HEK293 (cell line): ENCODE results near the gene TAGLN2.

Experiments used
- CTCF ChIA-PET: fragments of 350-600 bp; formaldehyde crosslinking; extraction: SDS; loops from one replicate; lab custom pipeline; 2021; ENCODE audit warnings: antibody characterized with exemption; lab: Yijun Ruan, JAX
- POLR2A ChIA-PET: fragments of 300-600 bp; formaldehyde crosslinking; extraction: SDS; loops from one replicate; lab custom pipeline; 2020; ENCODE audit warnings: antibody characterized with exemption, inconsistent platforms; lab: Yijun Ruan, JAX
- H3K27ac ChIP-seq: fragments of 200-500 bp; sonication (Bioruptor generic); 2 replicates; pipeline ENCODE4 v1.5.1; 2014; ENCODE audit warnings: low read depth, low read length, control low read depth, inconsistent platforms; ENCODE audit errors: extremely low read depth
- H3K36me3 ChIP-seq, 2 experiments: fragments of 200-500 bp in 1 of 2; sonication (Bioruptor generic) in 1 of 2; 1 replicate in 1 of 2; 2 replicates in 1 of 2; pipeline ENCODE4 v1.5.1; 2014 to 2017; ENCODE audit warnings: inconsistent platforms in 2 of 2, low read length in 2 of 2; ENCODE audit not compliant: control insufficient read depth in 2 of 2, insufficient read depth in 1 of 2
- H3K4me1 ChIP-seq: fragments of 200-500 bp; sonication (Bioruptor generic); 2 replicates; pipeline ENCODE4 v1.5.1; 2014; ENCODE audit warnings: mild to moderate bottlenecking, low read length, inconsistent platforms; ENCODE audit not compliant: control insufficient read depth, insufficient read depth
- H3K4me3 ChIP-seq: 2 replicates; pipeline ENCODE4 v1.5.1; 2011; ENCODE audit warnings: low read depth, mild to moderate bottlenecking, control low read depth, low read length, moderate library complexity
- H3K9me3 ChIP-seq: fragments of 200-500 bp; sonication (Bioruptor generic); 2 replicates; pipeline ENCODE4 v1.5.1; 2014; ENCODE audit warnings: low read depth, low read length, inconsistent platforms; ENCODE audit not compliant: control insufficient read depth, insufficient read depth
- BCL11B ChIP-seq: fragments of 450-650 bp; formaldehyde crosslinking; IDR thresholded peaks from 2 replicates; pipeline ENCODE4 v1.5.1; 2016; ENCODE audit warnings: low read depth, missing biosample characterization, missing genetic modification characterization
- FEZF1 ChIP-seq: fragments of 450-650 bp; formaldehyde crosslinking; IDR thresholded peaks from 2 replicates; pipeline ENCODE4 v1.5.1; 2016; ENCODE audit warnings: missing biosample characterization, missing genetic modification characterization
- MZF1 ChIP-seq: fragments of 450-650 bp; formaldehyde crosslinking; IDR thresholded peaks from 2 replicates; pipeline ENCODE4 v1.5.1; 2017; ENCODE audit warnings: missing biosample characterization, missing genetic modification characterization, borderline replicate concordance
- OSR2 ChIP-seq: fragments of 450-650 bp; formaldehyde crosslinking; IDR thresholded peaks from 2 replicates; pipeline ENCODE4 v1.5.1; 2016; ENCODE audit warnings: missing biosample characterization, missing genetic modification characterization
- SALL2 ChIP-seq: fragments of 450-650 bp; formaldehyde crosslinking; IDR thresholded peaks from 2 replicates; pipeline ENCODE4 v1.5.0; 2017; ENCODE audit warnings: missing biosample characterization, mild to moderate bottlenecking, missing genetic modification characterization, borderline replicate concordance
- SP3 ChIP-seq: fragments of 450-650 bp; formaldehyde crosslinking; IDR thresholded peaks from 2 replicates; pipeline ENCODE4 v1.5.1; 2016; ENCODE audit warnings: missing biosample characterization, missing genetic modification characterization
- ZBTB21 ChIP-seq: fragments of 450-650 bp; formaldehyde crosslinking; IDR thresholded peaks from 2 replicates; pipeline ENCODE4 v1.5.1; 2017; ENCODE audit warnings: missing biosample characterization, missing genetic modification characterization
- ZNF10 ChIP-seq: fragments of 450-650 bp; formaldehyde crosslinking; IDR thresholded peaks from 2 replicates; pipeline ENCODE4 v1.5.1; 2017; ENCODE audit warnings: missing biosample characterization, missing genetic modification characterization
- ZNF114 ChIP-seq: fragments of 450-650 bp; formaldehyde crosslinking; IDR thresholded peaks from 2 replicates; pipeline ENCODE4 v1.5.0; 2017; ENCODE audit warnings: missing biosample characterization, missing genetic modification characterization
- ZNF121 ChIP-seq: fragments of 450-650 bp; formaldehyde crosslinking; IDR thresholded peaks from 2 replicates; pipeline ENCODE4 v1.5.1; 2016; ENCODE audit warnings: missing biosample characterization, missing genetic modification characterization
- ZNF140 ChIP-seq: fragments of 450-650 bp; formaldehyde crosslinking; IDR thresholded peaks from 2 replicates; pipeline ENCODE4 v1.5.1; 2016; ENCODE audit warnings: missing biosample characterization, missing genetic modification characterization
- ZNF157 ChIP-seq: fragments of 450-650 bp; formaldehyde crosslinking; IDR thresholded peaks from 2 replicates; pipeline ENCODE4 v1.5.1; 2016; ENCODE audit warnings: missing biosample characterization, missing genetic modification characterization
- ZNF239 ChIP-seq: fragments of 450-650 bp; formaldehyde crosslinking; IDR thresholded peaks from 2 replicates; pipeline ENCODE4 v1.5.1; 2016; ENCODE audit warnings: missing biosample characterization, missing genetic modification characterization
- ZNF324 ChIP-seq: fragments of 450-650 bp; formaldehyde crosslinking; IDR thresholded peaks from 2 replicates; pipeline ENCODE4 v1.5.1; 2016; ENCODE audit warnings: missing biosample characterization, missing genetic modification characterization
- ZNF433 ChIP-seq: fragments of 450-650 bp; formaldehyde crosslinking; IDR thresholded peaks from 2 replicates; pipeline ENCODE4 v1.5.1; 2016; ENCODE audit warnings: missing biosample characterization, missing genetic modification characterization, low read depth
- ZNF701 ChIP-seq: fragments of 450-650 bp; formaldehyde crosslinking; IDR thresholded peaks from 2 replicates; pipeline ENCODE4 v1.5.1; 2016; ENCODE audit warnings: missing biosample characterization, missing genetic modification characterization
- ZNF791 ChIP-seq: fragments of 450-650 bp; formaldehyde crosslinking; IDR thresholded peaks from 2 replicates; pipeline ENCODE4 v1.5.1; 2016; ENCODE audit warnings: missing biosample characterization, missing genetic modification characterization
- ZNF843 ChIP-seq: fragments of 450-650 bp; formaldehyde crosslinking; IDR thresholded peaks from 2 replicates; pipeline ENCODE4 v1.5.1; 2016; ENCODE audit warnings: missing biosample characterization, missing genetic modification characterization
- TF ChIP-seq, protein P1 (sequence below): fragments of 450-650 bp; formaldehyde crosslinking; IDR thresholded peaks from 2 replicates; pipeline ENCODE4 v1.5.1; 2016; ENCODE audit warnings: missing biosample characterization, missing genetic modification characterization
- TF ChIP-seq, protein P2 (sequence below): fragments of 450-650 bp; formaldehyde crosslinking; conservative IDR thresholded peaks from 2 replicates; pipeline ENCODE4 v1.5.1; 2016; ENCODE audit warnings: low read depth, missing biosample characterization, missing genetic modification characterization
- TF ChIP-seq, protein P3 (sequence below): fragments of 450-650 bp; formaldehyde crosslinking; IDR thresholded peaks from 2 replicates; pipeline ENCODE4 v1.5.1; 2017; ENCODE audit warnings: missing biosample characterization, missing genetic modification characterization
- TF ChIP-seq, protein P4 (sequence below): fragments of 450-650 bp; formaldehyde crosslinking; IDR thresholded peaks from 2 replicates; pipeline ENCODE4 v1.5.1; 2016; ENCODE audit warnings: missing biosample characterization, missing genetic modification characterization
- TF ChIP-seq, protein P5 (sequence below): sonication (generic); formaldehyde crosslinking; IDR thresholded peaks from 2 replicates; pipeline ENCODE4 v1.8.1; 2022; ENCODE audit warnings: mild to moderate bottlenecking, moderate library complexity, missing genetic modification reagents

The TAGLN2 gene

DNA sequence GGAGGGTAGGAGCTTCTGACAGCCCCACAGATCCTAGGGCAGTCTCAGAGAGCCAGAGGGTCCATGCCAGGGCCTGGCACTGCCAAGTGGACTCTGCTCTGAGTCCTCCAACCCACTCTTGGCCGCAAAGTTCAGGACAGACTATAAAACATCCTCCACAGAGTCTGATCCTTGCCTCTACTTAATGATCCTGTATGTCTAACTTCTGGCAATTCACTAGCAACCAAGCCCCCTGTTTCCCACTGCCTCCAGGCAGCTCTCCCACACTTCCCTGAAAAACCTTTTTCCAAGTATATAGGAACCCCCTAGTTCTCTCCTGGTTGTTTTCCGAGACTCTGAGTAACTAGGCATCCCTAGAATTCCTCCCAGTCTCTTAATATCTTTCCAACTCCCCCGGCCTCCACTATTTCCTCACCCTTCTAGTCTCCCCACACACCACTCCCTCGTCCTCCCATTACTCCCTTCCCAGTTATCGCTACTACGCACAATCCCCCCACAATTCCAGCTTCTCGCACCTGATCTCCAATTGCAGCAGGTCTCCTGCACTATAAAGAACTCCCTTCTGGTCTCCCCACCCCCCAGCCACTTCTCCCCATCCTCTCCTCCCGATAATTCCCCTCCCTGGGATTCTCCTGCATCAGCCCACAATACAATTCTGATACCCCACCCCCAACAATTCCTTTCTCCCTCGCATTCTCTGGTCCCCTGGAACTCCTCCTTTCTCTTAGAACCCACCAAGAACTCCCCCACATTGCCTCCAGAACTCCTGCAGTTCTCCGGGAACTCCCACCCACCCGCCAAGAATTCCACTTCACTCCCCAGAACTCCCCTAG is 19.5 kb upstream of the TAGLN2 start (continued):
- TF ChIP-seq, protein P1, sequence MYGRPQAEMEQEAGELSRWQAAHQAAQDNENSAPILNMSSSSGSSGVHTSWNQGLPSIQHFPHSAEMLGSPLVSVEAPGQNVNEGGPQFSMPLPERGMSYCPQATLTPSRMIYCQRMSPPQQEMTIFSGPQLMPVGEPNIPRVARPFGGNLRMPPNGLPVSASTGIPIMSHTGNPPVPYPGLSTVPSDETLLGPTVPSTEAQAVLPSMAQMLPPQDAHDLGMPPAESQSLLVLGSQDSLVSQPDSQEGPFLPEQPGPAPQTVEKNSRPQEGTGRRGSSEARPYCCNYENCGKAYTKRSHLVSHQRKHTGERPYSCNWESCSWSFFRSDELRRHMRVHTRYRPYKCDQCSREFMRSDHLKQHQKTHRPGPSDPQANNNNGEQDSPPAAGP (tag by site-specific recombination), result no peak
- no peak for TF ChIP-seq ZNF10 (tag by site-specific recombination)

DNA sequence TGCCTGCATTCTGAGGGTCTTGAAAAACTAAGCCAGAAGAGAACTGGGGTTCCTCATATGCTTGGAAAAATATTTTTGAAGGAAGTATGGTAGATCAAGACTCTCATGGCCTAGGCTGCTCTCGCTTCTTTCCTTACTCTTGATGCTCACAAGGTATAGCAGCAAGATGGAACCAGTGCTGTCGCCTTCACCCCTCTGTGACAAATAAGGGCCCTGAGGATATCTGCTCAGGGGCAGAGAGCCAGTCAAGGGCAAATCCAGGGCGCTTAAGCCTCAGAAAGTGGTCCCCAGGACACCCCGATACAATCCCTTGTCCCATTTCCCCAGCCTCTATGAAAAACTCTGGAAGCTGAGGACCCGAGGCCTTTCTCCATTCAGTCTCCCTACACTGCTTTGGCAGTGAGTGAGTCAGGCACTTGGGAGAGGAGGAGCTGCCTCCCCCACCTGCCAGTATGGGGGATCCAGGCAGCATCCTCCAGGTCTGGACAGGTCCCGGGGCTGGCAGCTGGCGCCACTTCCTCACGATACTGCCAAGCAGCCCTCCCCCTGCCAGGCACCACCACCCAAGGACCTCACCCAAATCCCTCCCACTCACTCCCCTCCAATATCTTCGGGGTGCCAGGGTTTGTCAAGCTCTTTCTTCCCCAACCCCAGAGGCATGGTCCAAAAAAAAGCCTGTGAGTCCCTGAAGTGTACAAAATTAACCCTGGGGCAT is 18.8 kb upstream of the TAGLN2 start:
- Histone ChIP-seq H3K36me3 (no peaks in the 10 kb centered on the region), H3K27ac (no peak overlapping the region), H3K9me3 (no peaks in the 10 kb centered on the region), H3K4me3 (no peak overlapping the region), H3K4me1 (no peaks in the 10 kb centered on the region)
- ChIA-PET POLR2A (interaction anchor here (4.1 kb wide), 1 partner anchor 20 kb away, joined by 25 read pairs; the partner anchor contains the start of gene TAGLN2), CTCF (interaction anchor here (0.6 to 10.8 kb wide), 7 partner anchors 8 to 341 kb away, joined by 3 to 87 read pairs (median 3); no protein-coding TSS in a partner anchor)
- TF ChIP-seq, protein P2, sequence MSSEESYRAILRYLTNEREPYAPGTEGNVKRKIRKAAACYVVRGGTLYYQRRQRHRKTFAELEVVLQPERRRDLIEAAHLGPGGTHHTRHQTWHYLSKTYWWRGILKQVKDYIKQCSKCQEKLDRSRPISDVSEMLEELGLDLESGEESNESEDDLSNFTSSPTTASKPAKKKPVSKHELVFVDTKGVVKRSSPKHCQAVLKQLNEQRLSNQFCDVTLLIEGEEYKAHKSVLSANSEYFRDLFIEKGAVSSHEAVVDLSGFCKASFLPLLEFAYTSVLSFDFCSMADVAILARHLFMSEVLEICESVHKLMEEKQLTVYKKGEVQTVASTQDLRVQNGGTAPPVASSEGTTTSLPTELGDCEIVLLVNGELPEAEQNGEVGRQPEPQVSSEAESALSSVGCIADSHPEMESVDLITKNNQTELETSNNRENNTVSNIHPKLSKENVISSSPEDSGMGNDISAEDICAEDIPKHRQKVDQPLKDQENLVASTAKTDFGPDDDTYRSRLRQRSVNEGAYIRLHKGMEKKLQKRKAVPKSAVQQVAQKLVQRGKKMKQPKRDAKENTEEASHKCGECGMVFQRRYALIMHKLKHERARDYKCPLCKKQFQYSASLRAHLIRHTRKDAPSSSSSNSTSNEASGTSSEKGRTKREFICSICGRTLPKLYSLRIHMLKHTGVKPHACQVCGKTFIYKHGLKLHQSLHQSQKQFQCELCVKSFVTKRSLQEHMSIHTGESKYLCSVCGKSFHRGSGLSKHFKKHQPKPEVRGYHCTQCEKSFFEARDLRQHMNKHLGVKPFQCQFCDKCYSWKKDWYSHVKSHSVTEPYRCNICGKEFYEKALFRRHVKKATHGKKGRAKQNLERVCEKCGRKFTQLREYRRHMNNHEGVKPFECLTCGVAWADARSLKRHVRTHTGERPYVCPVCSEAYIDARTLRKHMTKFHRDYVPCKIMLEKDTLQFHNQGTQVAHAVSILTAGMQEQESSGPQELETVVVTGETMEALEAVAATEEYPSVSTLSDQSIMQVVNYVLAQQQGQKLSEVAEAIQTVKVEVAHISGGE (tag by site-specific recombination), result no peak
- TF ChIP-seq ZNF433 (tag by site-specific recombination), result no peak
- no peak for TF ChIP-seq ZNF324 (tag by site-specific recombination)
- no peak for TF ChIP-seq ZNF140 (tag by site-specific recombination)
- TF ChIP-seq FEZF1, result no peak
- TF ChIP-seq, protein P3, sequence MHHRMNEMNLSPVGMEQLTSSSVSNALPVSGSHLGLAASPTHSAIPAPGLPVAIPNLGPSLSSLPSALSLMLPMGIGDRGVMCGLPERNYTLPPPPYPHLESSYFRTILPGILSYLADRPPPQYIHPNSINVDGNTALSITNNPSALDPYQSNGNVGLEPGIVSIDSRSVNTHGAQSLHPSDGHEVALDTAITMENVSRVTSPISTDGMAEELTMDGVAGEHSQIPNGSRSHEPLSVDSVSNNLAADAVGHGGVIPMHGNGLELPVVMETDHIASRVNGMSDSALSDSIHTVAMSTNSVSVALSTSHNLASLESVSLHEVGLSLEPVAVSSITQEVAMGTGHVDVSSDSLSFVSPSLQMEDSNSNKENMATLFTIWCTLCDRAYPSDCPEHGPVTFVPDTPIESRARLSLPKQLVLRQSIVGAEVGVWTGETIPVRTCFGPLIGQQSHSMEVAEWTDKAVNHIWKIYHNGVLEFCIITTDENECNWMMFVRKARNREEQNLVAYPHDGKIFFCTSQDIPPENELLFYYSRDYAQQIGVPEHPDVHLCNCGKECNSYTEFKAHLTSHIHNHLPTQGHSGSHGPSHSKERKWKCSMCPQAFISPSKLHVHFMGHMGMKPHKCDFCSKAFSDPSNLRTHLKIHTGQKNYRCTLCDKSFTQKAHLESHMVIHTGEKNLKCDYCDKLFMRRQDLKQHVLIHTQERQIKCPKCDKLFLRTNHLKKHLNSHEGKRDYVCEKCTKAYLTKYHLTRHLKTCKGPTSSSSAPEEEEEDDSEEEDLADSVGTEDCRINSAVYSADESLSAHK, result no peak
- no peak for TF ChIP-seq OSR2
- no peak for TF ChIP-seq SALL2
- TF ChIP-seq ZNF121, result no peak
- TF ChIP-seq ZNF157 (tag by site-specific recombination), result no peak

DNA sequence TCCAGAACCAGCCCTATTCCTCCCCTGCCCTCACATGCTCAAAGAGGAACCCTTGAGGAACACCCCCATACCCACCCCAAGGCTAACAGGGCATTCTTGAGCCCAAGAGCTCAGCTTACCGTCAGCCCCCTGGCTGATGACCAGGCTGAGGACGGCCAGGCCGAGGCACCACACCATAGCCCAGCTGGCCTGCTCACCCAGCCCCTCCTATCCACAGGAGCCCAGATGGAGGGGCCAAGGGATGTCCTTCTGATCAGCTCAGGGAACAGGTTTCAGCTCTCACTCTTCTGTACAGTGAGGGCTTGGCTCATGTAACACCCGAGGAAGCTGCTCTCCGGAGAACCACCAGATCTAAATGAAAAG is 18.0 kb upstream of the TAGLN2 start:
- no peak overlapping the region for H3K27ac ChIP-seq
- H3K36me3 ChIP-seq, result no peaks in the 10 kb centered on the region
- no peaks in the 10 kb centered on the region for H3K9me3 ChIP-seq
- ChIA-PET CTCF (interaction anchor here (0.6 to 10.8 kb wide), 3 partner anchors 64 to 1739 kb away, joined by 3 to 87 read pairs (median 3); no protein-coding TSS in a partner anchor), POLR2A (interaction anchor here (4.1 kb wide), 1 partner anchor 19 kb away, joined by 25 read pairs; the partner anchor contains the start of gene TAGLN2)
- H3K4me1 ChIP-seq, result no peaks in the 10 kb centered on the region
- no peak overlapping the region for H3K4me3 ChIP-seq
- TF ChIP-seq, protein P4, sequence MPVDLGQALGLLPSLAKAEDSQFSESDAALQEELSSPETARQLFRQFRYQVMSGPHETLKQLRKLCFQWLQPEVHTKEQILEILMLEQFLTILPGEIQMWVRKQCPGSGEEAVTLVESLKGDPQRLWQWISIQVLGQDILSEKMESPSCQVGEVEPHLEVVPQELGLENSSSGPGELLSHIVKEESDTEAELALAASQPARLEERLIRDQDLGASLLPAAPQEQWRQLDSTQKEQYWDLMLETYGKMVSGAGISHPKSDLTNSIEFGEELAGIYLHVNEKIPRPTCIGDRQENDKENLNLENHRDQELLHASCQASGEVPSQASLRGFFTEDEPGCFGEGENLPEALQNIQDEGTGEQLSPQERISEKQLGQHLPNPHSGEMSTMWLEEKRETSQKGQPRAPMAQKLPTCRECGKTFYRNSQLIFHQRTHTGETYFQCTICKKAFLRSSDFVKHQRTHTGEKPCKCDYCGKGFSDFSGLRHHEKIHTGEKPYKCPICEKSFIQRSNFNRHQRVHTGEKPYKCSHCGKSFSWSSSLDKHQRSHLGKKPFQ, result no peak
- TF ChIP-seq ZBTB21 (tag by site-specific recombination), result no peak
- TF ChIP-seq ZNF239 (tag by site-specific recombination), result no peak
- TF ChIP-seq, protein P5, sequence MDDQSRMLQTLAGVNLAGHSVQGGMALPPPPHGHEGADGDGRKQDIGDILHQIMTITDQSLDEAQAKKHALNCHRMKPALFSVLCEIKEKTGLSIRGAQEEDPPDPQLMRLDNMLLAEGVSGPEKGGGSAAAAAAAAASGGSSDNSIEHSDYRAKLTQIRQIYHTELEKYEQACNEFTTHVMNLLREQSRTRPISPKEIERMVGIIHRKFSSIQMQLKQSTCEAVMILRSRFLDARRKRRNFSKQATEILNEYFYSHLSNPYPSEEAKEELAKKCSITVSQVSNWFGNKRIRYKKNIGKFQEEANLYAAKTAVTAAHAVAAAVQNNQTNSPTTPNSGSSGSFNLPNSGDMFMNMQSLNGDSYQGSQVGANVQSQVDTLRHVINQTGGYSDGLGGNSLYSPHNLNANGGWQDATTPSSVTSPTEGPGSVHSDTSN (CRISPR knock-in tag), result no peak
- no peak for TF ChIP-seq ZNF701 (tag by site-specific recombination)
- TF ChIP-seq BCL11B (tag by site-specific recombination), result no peak
- no peak for TF ChIP-seq MZF1
- TF ChIP-seq SP3 (tag by site-specific recombination), result no peak
- TF ChIP-seq ZNF114 (tag by site-specific recombination), result no peak
- no peak for TF ChIP-seq ZNF843 (tag by site-specific recombination)
- no peak for TF ChIP-seq ZNF791 (tag by site-specific recombination)
